Endodermal cell (in vitro differentiated cells): ENCODE data around the gene KDELR1. TPM values are rescaled to one million over a fixed set of nuclear protein-coding genes. Genes with fewer than 3 reads are reported as not detected.

Experiments used
- DNase-seq: peaks from one replicate; pipeline ENCODE4 v3.0.0-alpha.2; 2017
- H3K27ac ChIP-seq: 2 replicates; pipeline ENCODE4 v1.5.1; 2013; ENCODE audit warnings: mild to moderate bottlenecking, low read depth, low read length, moderate library complexity
- H3K27me3 ChIP-seq: 2 replicates; pipeline ENCODE4 v1.6.1; 2013; ENCODE audit warnings: mild to moderate bottlenecking, low read length, moderate library complexity; ENCODE audit not compliant: insufficient read depth, control insufficient read depth, poor library complexity, severe bottlenecking
- H3K36me3 ChIP-seq: 2 replicates; pipeline ENCODE4 v1.7.0; 2013; ENCODE audit warnings: mild to moderate bottlenecking, low read length, moderate library complexity; ENCODE audit not compliant: control insufficient read depth, insufficient read depth
- H3K4me1 ChIP-seq: one replicate; pipeline ENCODE4 v1.7.0; 2013; ENCODE audit warnings: low read length; ENCODE audit not compliant: control insufficient read depth, insufficient read depth
- H3K4me3 ChIP-seq: 2 replicates; pipeline ENCODE4 v1.5.1; 2013; ENCODE audit warnings: mild to moderate bottlenecking, low read length, moderate library complexity
- H3K9ac ChIP-seq: 2 replicates; pipeline ENCODE4 v1.6.1; 2013; ENCODE audit warnings: mild to moderate bottlenecking, low read length, moderate library complexity; ENCODE audit not compliant: poor library complexity, severe bottlenecking; ENCODE audit errors: extremely low read depth
- H3K9me3 ChIP-seq: 2 replicates; pipeline ENCODE4 v1.6.1; 2013; ENCODE audit warnings: mild to moderate bottlenecking, low read length, moderate library complexity; ENCODE audit not compliant: control insufficient read depth
- H3K27ac Mint-ChIP-seq: 2 replicates; pipeline ENCODE4 v1.8.0; 2020; ENCODE audit warnings: mixed read lengths
- H3K27me3 Mint-ChIP-seq: 2 replicates; pipeline ENCODE4 v1.8.0; 2021; ENCODE audit warnings: mild to moderate bottlenecking, mixed read lengths; ENCODE audit not compliant: insufficient read depth
- H3K36me3 Mint-ChIP-seq: 2 replicates; pipeline ENCODE4 v1.8.0; 2020; ENCODE audit warnings: low read depth, mixed read lengths
- H3K4me1 Mint-ChIP-seq: 2 replicates; pipeline ENCODE4 v1.8.0; 2020; ENCODE audit warnings: mixed read lengths
- H3K4me3 Mint-ChIP-seq: 2 replicates; pipeline ENCODE4 v1.8.0; 2020; ENCODE audit warnings: mild to moderate bottlenecking, moderate library complexity, mixed read lengths
- H3K9me3 Mint-ChIP-seq: 2 replicates; pipeline ENCODE4 v1.8.0; 2020; ENCODE audit warnings: mild to moderate bottlenecking, mixed read lengths
- WGBS, 2 experiments: methylation state at CpG; one replicate each; pipeline versions ENCODE4 v1.1.5 to v1.1.7; 2013; ENCODE audit warnings: missing lambda C conversion rate in 2 of 2, mixed read lengths in 1 of 2; ENCODE audit not compliant: insufficient coverage in 1 of 2, insufficient read length in 1 of 2; 5-methylcytosine and 5-hydroxymethylcytosine counted together
- total RNA-seq, 2 donors: library from RNA; stranded (reverse); fragmentation: NEBNext Ultra II Directional in 1 of 2; extraction: Animal tissue kit (Norgen Biotek cat#: 25700) in 1 of 2; gene quantifications; 2 replicates in 1 of 2; 3 replicates in 1 of 2; pipeline ENCODE4 v1.2.1, GENCODE V29; 2021
- TF ChIP-seq, protein P1 (sequence below): fragments of 200-600 bp; sonication (generic); conservative IDR thresholded peaks from 2 replicates; pipeline ENCODE4 v1.5.0; 2021; ENCODE audit warnings: antibody characterized with exemption, mild to moderate bottlenecking

KDELR1 gene
- total RNA-seq, 2 donors from 2014 or later, result 227 to 285 TPM

DNA sequence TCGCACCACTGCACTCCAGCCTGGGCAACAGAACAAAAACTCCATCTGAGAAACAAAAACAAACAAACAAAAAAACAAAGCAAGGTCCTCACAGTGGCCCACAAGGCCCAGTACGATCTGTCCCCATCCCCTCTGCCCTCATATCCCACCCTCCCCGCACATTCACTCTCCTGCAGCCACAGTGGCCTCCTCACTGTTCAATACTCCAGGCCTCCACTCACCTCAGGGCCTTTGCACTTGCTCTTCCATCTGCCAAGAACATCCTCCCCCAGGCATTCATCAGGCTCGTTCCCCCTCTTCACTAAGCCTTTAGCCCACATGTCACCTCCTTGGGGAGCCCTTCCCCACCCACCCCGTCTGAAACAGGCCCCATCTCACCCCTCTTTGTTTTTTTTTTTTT, 32.2 kb downstream of the KDELR1 start:
- H3K27ac ChIP-seq, result no peak overlapping the region
- H3K4me3 ChIP-seq, result no peak overlapping the region
- 93 to 100% methylated on average over 2 to 5 of the region's 5 CpGs for WGBS, 2 experiments
- H3K9ac ChIP-seq, result no peak overlapping the region
- no peaks in the 10 kb centered on the region for H3K27me3 Mint-ChIP-seq
- no peak overlapping the region for H3K4me3 Mint-ChIP-seq
- H3K9me3 Mint-ChIP-seq, result no peaks in the 10 kb centered on the region
- H3K4me1 Mint-ChIP-seq, result peaks cover 5% of the 10 kb centered on the region
- TF ChIP-seq, protein P1, sequence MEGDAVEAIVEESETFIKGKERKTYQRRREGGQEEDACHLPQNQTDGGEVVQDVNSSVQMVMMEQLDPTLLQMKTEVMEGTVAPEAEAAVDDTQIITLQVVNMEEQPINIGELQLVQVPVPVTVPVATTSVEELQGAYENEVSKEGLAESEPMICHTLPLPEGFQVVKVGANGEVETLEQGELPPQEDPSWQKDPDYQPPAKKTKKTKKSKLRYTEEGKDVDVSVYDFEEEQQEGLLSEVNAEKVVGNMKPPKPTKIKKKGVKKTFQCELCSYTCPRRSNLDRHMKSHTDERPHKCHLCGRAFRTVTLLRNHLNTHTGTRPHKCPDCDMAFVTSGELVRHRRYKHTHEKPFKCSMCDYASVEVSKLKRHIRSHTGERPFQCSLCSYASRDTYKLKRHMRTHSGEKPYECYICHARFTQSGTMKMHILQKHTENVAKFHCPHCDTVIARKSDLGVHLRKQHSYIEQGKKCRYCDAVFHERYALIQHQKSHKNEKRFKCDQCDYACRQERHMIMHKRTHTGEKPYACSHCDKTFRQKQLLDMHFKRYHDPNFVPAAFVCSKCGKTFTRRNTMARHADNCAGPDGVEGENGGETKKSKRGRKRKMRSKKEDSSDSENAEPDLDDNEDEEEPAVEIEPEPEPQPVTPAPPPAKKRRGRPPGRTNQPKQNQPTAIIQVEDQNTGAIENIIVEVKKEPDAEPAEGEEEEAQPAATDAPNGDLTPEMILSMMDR, result no peak
- no peak overlapping the region for H3K27ac Mint-ChIP-seq
- no peaks in the 10 kb centered on the region for H3K27me3 ChIP-seq
- no peaks in the 10 kb centered on the region for H3K4me1 ChIP-seq
- peaks cover 3% of the 10 kb centered on the region for H3K36me3 Mint-ChIP-seq
- no peak for DNase-seq
- no peaks in the 10 kb centered on the region for H3K9me3 ChIP-seq
- no peaks in the 10 kb centered on the region for H3K36me3 ChIP-seq

DNA sequence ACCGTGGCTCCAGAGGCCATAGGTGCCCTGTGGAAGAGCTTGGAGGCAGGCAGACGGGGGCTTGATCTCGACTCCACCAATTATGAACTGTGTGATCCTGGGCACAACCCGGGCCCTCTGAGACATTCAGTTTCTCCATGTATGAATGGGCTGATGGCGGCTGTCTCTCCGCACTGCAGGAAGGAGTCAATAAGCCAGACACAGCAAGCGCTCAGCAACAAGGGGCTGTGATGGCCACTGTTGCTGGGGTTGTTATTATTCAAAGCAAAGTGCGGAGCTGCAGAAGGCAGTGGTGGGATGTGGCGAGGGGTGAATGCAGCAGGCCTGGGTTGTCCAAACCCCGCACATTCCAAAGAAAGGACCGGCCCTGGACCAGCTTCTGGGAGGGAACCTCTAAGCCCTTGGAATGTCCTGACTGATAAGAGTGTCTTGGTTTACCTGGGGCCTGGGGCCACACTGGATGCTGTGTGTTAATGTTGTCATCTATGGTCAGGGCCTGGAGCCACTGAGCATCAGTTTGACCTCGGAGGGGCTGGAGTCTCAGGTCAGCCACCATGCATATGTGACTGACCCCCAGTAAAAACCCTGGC, 35.9 kb downstream of the KDELR1 start:
- H3K9me3 Mint-ChIP-seq, result no peaks in the 10 kb centered on the region
- WGBS, 2 experiments, result 63 to 87% methylated on average over 10 to 12 of the region's 12 CpGs
- TF ChIP-seq, protein P1, result no peak
- peaks cover 5% of the 10 kb centered on the region for H3K4me1 Mint-ChIP-seq
- Histone ChIP-seq H3K4me3 (no peak overlapping the region), H3K27ac (peak overlapping the region; percentile 33), H3K4me1 (no peaks in the 10 kb centered on the region), H3K9me3 (no peaks in the 10 kb centered on the region), H3K36me3 (no peaks in the 10 kb centered on the region), H3K27me3 (no peaks in the 10 kb centered on the region), H3K9ac (no peak overlapping the region)
- peak overlapping the region; percentile 74 for H3K27ac Mint-ChIP-seq
- H3K4me3 Mint-ChIP-seq, result no peak overlapping the region
- peaks cover 3% of the 10 kb centered on the region for H3K36me3 Mint-ChIP-seq
- no peaks in the 10 kb centered on the region for H3K27me3 Mint-ChIP-seq
- no peak for DNase-seq

DNA sequence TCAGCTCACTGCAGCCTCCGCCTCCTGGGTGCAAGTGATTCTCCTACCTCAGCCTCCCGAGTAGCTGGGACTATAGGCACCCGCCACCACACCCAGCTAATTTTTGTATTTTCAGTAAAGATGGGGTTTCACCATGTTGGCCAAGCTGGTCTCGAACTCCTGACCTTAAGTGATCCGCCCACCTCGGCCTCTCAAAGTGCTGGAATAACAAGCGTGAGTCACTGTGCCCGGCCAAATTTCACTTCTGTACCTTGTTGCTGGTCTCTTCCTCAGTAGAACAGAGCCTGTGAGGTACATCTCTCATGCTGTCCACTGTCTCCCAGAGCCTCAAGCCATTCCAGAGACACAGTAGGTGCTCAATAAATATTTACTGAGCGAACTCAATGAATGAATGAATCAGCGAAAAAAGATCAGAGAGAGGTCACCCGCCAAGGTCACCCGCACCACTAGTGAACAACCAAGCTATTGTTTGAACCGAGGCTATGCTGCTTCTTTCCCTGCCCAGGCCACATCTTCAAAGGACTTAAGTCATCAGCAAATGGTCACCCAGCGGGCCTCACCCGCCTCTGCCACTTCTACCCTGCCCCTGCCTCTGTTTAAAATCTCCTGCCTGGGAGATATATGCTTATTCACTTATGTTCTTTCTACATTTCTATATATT, 36.9 kb downstream of the KDELR1 start:
- no peak overlapping the region for H3K27ac ChIP-seq
- H3K4me1 ChIP-seq, result no peaks in the 10 kb centered on the region
- no peaks in the 10 kb centered on the region for H3K27me3 ChIP-seq
- no peaks in the 10 kb centered on the region for H3K36me3 ChIP-seq
- no peak overlapping the region for H3K9ac ChIP-seq
- no peak overlapping the region for H3K4me3 Mint-ChIP-seq
- no peak overlapping the region for H3K27ac Mint-ChIP-seq
- no peaks in the 10 kb centered on the region for H3K9me3 ChIP-seq
- DNase-seq, result no peak
- H3K4me3 ChIP-seq, result no peak overlapping the region
- H3K9me3 Mint-ChIP-seq, result no peaks in the 10 kb centered on the region
- TF ChIP-seq, protein P1, result no peak
- peaks cover 5% of the 10 kb centered on the region for H3K4me1 Mint-ChIP-seq
- 61 to 91% methylated on average over 10 to 15 of the region's 15 CpGs for WGBS, 2 experiments
- peaks cover 3% of the 10 kb centered on the region for H3K36me3 Mint-ChIP-seq
- no peaks in the 10 kb centered on the region for H3K27me3 Mint-ChIP-seq
